GM21515 (cell line): ENCODE measurements around the gene RNGTT.

ENCODE experiments used
- ATAC-seq: cut with Tn5 transposase; IDR thresholded peaks from one replicate; pipeline ENCODE4 v1.9.1; 2021; ENCODE audit not compliant: unreplicated experiment

Gene RNGTT

GRCh38 chr6:88616380-88616779, 347.0 kb downstream of the RNGTT start:
- ATAC-seq, result peak; percentile 64

GRCh38 chr6:88614316-88614877, 349.0 kb downstream of the RNGTT start:
- no peak for ATAC-seq

- no peak for ATAC-seq
Observed at GRCh38 chr6:88612631-88613030, 350.8 kb downstream of the RNGTT start.

- ATAC-seq, result no peak
Observed at GRCh38 chr6:88611721-88612120, 351.7 kb downstream of the RNGTT start.

GRCh38 chr6:88609983-88610382, 353.4 kb downstream of the RNGTT start:
- ATAC-seq, result no peak

GRCh38 chr6:88605271-88605670, 358.1 kb downstream of the RNGTT start:
- no peak for ATAC-seq

- ATAC-seq, result no peak
Observed at GRCh38 chr6:88599571-88599970, 363.8 kb downstream of the RNGTT start.

- ATAC-seq, result no peak
Observed at GRCh38 chr6:88596801-88597200, 366.6 kb downstream of the RNGTT start.

GRCh38 chr6:88588938-88589337, 374.5 kb downstream of the RNGTT start:
- no peak for ATAC-seq

- no peak for ATAC-seq
Observed at GRCh38 chr6:88587150-88587520, 376.3 kb downstream of the RNGTT start.

- no peak for ATAC-seq
Observed at GRCh38 chr6:88586371-88587149, 376.9 kb downstream of the RNGTT start.

- ATAC-seq, result no peak
Observed at GRCh38 chr6:88585276-88585692, 378.1 kb downstream of the RNGTT start.

GRCh38 chr6:88584581-88585275, 378.7 kb downstream of the RNGTT start:
- no peak for ATAC-seq

GRCh38 chr6:88577461-88577860, 386.0 kb downstream of the RNGTT start:
- no peak for ATAC-seq

- ATAC-seq, result no peak
Observed at GRCh38 chr6:88575536-88575935, 387.9 kb downstream of the RNGTT start.

GRCh38 chr6:88574651-88575050, 388.8 kb downstream of the RNGTT start:
- no peak for ATAC-seq

- ATAC-seq, result no peak
Observed at GRCh38 chr6:88574031-88574430, 389.4 kb downstream of the RNGTT start.

- no peak for ATAC-seq
Observed at GRCh38 chr6:88573561-88573960, 389.9 kb downstream of the RNGTT start.

GRCh38 chr6:88572449-88573139, 390.8 kb downstream of the RNGTT start:
- no peak for ATAC-seq

- ATAC-seq, result no peak
Observed at GRCh38 chr6:88569959-88570358, 393.5 kb downstream of the RNGTT start.

GRCh38 chr6:88567696-88568095, 395.7 kb downstream of the RNGTT start:
- no peak for ATAC-seq
